Liver (tissue), 9 donors: ENCODE results near the gene FBP2. TPM values are rescaled to one million over a fixed set of nuclear protein-coding genes. Genes with fewer than 3 reads are reported as not detected.

Experiments
- DNase-seq: peaks from one replicate; pipeline ENCODE4 v3.0.0-alpha.2; 2017; ENCODE audit warnings: low spot score
- H3K27ac ChIP-seq, 2 donors: one replicate each; pipeline ENCODE4 v1.7.0; 2013; ENCODE audit warnings: inconsistent platforms in 2 of 2, low read length in 2 of 2, control low read depth in 1 of 2, low read depth in 1 of 2, mild to moderate bottlenecking in 1 of 2
- H3K27me3 ChIP-seq, 4 donors: one replicate each; pipeline versions ENCODE4 v1.6.1 to v1.7.0; 2013; ENCODE audit warnings: low read length in 3 of 4, inconsistent platforms in 1 of 4, mild to moderate bottlenecking in 1 of 4, moderate library complexity in 1 of 4; ENCODE audit not compliant: control insufficient read depth in 4 of 4, insufficient read depth in 4 of 4
- H3K36me3 ChIP-seq, 4 donors: one replicate each; pipeline versions ENCODE4 v1.6.1 to v1.7.0; 2013; ENCODE audit warnings: low read length in 3 of 4, mild to moderate bottlenecking in 3 of 4, low read depth in 1 of 4, moderate library complexity in 1 of 4; ENCODE audit not compliant: control insufficient read depth in 4 of 4, insufficient read depth in 3 of 4
- H3K4me1 ChIP-seq, 4 donors: one replicate each; pipeline versions ENCODE4 v1.6.1 to v1.7.0; 2013; ENCODE audit warnings: low read length in 3 of 4, mild to moderate bottlenecking in 3 of 4, moderate library complexity in 1 of 4; ENCODE audit not compliant: control insufficient read depth in 4 of 4, insufficient read depth in 4 of 4
- H3K4me3 ChIP-seq, 3 donors: one replicate each; pipeline versions ENCODE4 v1.6.1 to v1.7.0; 2013; ENCODE audit warnings: low read length in 3 of 3, control low read depth in 1 of 3, low read depth in 1 of 3, mild to moderate bottlenecking in 1 of 3
- H3K9ac ChIP-seq, 2 donors: one replicate each; pipeline ENCODE4 v1.7.0; 2013; ENCODE audit warnings: low read length in 2 of 2, mild to moderate bottlenecking in 2 of 2, moderate library complexity in 2 of 2, control low read depth in 1 of 2, low read depth in 1 of 2
- H3K9me3 ChIP-seq, 4 donors: one replicate each; pipeline versions ENCODE4 v1.6.1 to v1.7.0; 2013; ENCODE audit warnings: low read length in 3 of 4; ENCODE audit not compliant: control insufficient read depth in 4 of 4
- ATF3 ChIP-seq: IDR thresholded peaks from 2 replicates; pipeline ENCODE4 v1.6.1; 2016; ENCODE audit warnings: antibody characterized with exemption
- EGR1 ChIP-seq, 2 donors: IDR thresholded peaks; 2 replicates each; pipeline ENCODE4 v1.6.1; 2016 to 2018; ENCODE audit warnings: antibody characterized with exemption in 2 of 2, low read depth in 2 of 2
- FOXA1 ChIP-seq: IDR thresholded peaks from 2 replicates; pipeline ENCODE4 v1.6.1; 2016; ENCODE audit warnings: antibody characterized with exemption
- FOXA2 ChIP-seq: IDR thresholded peaks from 2 replicates; pipeline ENCODE4 v1.6.1; 2016; ENCODE audit warnings: antibody characterized with exemption
- HNF4A ChIP-seq, 2 donors: conservative IDR thresholded peaks; 2 replicates each; pipeline ENCODE4 v1.6.1; 2016; ENCODE audit warnings: antibody characterized with exemption in 2 of 2, mild to moderate bottlenecking in 2 of 2
- HNF4G ChIP-seq: IDR thresholded peaks from 2 replicates; pipeline ENCODE4 v1.6.1; 2016; ENCODE audit warnings: antibody characterized with exemption
- JUND ChIP-seq, 2 donors: IDR thresholded peaks; 2 replicates each; pipeline ENCODE4 v1.6.1; 2016; ENCODE audit warnings: antibody characterized with exemption in 2 of 2
- NR2F2 ChIP-seq: IDR thresholded peaks from 2 replicates; pipeline ENCODE4 v1.6.1; 2016; ENCODE audit warnings: antibody characterized with exemption
- RAD21 ChIP-seq, 2 donors: IDR thresholded peaks; 2 replicates each; pipeline ENCODE4 v1.6.1; 2016; ENCODE audit warnings: antibody characterized with exemption in 2 of 2, mild to moderate bottlenecking in 2 of 2
- REST ChIP-seq: IDR thresholded peaks from 2 replicates; pipeline ENCODE4 v1.6.1; 2016; ENCODE audit warnings: antibody characterized with exemption, mild to moderate bottlenecking
- SP1 ChIP-seq: IDR thresholded peaks from 2 replicates; pipeline ENCODE4 v1.6.1; 2018; ENCODE audit warnings: antibody characterized with exemption, mild to moderate bottlenecking
- YY1 ChIP-seq: IDR thresholded peaks from 2 replicates; pipeline ENCODE4 v1.6.1; 2016; ENCODE audit warnings: antibody characterized with exemption, mild to moderate bottlenecking
- ZBTB33 ChIP-seq: IDR thresholded peaks from 2 replicates; pipeline ENCODE4 v1.6.1; 2016; ENCODE audit warnings: antibody characterized with exemption
- WGBS: extraction: QIAGEN DNeasy Blood & Tissue Kit; methylation state at CpG from one replicate; pipeline ENCODE4 v1.1.7; 2013; 5-methylcytosine and 5-hydroxymethylcytosine counted together
- polyA plus RNA-seq, 2 donors: library from polyadenylated mRNA; stranded (reverse) in 1 of 2; unstranded in 1 of 2; fragments of 200-250 nt in 1 of 2; fragments of >200 nt in 1 of 2; fragmentation: Nextera tagmentation in 1 of 2; extraction: Ambion mirVana in 1 of 2; gene quantifications; one replicate each; pipeline versions ENCODE4 v1.2.1 to v1.2.3, GENCODE V29; 2013 to 2015
- total RNA-seq, 2 donors: library from RNA; depleted of rRNA; stranded (reverse); fragments of >200 nt; gene quantifications; one replicate each; pipeline ENCODE4 v1.2.3, GENCODE V29; 2014
- donor health status: healthy.
- donor health status: healthy.
- donor health status: healthy.
- donor health status: healthy.
- donor health status: healthy.

The FBP2 gene
- total RNA-seq (not detected), polyA plus RNA-seq (not detected)

GRCh38 chr9:94593459-94594345 lies at the start of gene FBP2:
TSS of gene FBP2 (minus strand) at chr9:94593824. CDS start at chr9:94593726, 98 bp downstream.
- Histone ChIP-seq H3K4me1 (no peaks in the 10 kb centered on the region), H3K36me3 (no peaks in the 10 kb centered on the region), H3K4me3 (no peak within 1 kb of the TSS), H3K27me3 (no peaks in the 10 kb centered on the region), H3K9ac (no peak within 1 kb of the TSS), H3K27ac (no peak within 1 kb of the TSS), H3K9me3 (no peaks in the 10 kb centered on the region)
- 83% methylated on average over 21 of the region's 21 CpGs for WGBS
- no peak for TF ChIP-seq RAD21 (IDR thresholded peaks at IDR 0.05)
- TF ChIP-seq HNF4A (conservative IDR thresholded peaks at IDR 0.05), result no peak
- DNase-seq, result no peak

- Histone ChIP-seq H3K9ac (no peak overlapping the region), H3K27me3 (no peaks in the 10 kb centered on the region), H3K4me3 (no peak overlapping the region), H3K36me3 (no peaks in the 10 kb centered on the region), H3K4me1 (peaks cover 0 to 14% (median 4%) of the 10 kb centered on the region in 4 donors), H3K9me3 (no peaks in the 10 kb centered on the region), H3K27ac (no peak overlapping the region)
- 87% methylated on average over 8 of the region's 8 CpGs for WGBS
- no peak for DNase-seq
- no peak for TF ChIP-seq ATF3
- no peak for TF ChIP-seq YY1
- no peak for TF ChIP-seq SP1
- TF ChIP-seq JUND (IDR thresholded peaks at IDR 0.05), result no peak
- TF ChIP-seq FOXA1, result no peak
- TF ChIP-seq EGR1 (IDR thresholded peaks at IDR 0.05; ENCODE audit: low read depth in 2 of 2), result no peak
- TF ChIP-seq FOXA2, result no peak
- TF ChIP-seq HNF4A (conservative IDR thresholded peaks at IDR 0.05), result no peak
- no peak for TF ChIP-seq NR2F2
- TF ChIP-seq HNF4G, result no peak
These were observed 49.6 kb upstream of the FBP2 start for GRCh38 chr9:94643176-94643575.

- 95% methylated on average over 5 of the region's 5 CpGs for WGBS
- no peak overlapping the region for H3K27ac ChIP-seq
- H3K36me3 ChIP-seq, result no peaks in the 10 kb centered on the region
- no peaks in the 10 kb centered on the region for H3K9me3 ChIP-seq
- H3K9ac ChIP-seq, result no peak overlapping the region
- peaks cover 0 to 15% (median 4%) of the 10 kb centered on the region in 4 donors for H3K4me1 ChIP-seq
- H3K27me3 ChIP-seq, result no peaks in the 10 kb centered on the region
- H3K4me3 ChIP-seq, result no peak overlapping the region
- DNase-seq, result no peak
- no peak for TF ChIP-seq EGR1 (IDR thresholded peaks at IDR 0.05; ENCODE audit: low read depth in 2 of 2)
- no peak for TF ChIP-seq ZBTB33
- TF ChIP-seq REST, result no peak
These were observed 48.9 kb upstream of the FBP2 start for GRCh38 chr9:94642501-94642900.
